Stimulated activated CD4-positive, alpha-beta T cell treated with anti-CD3 and anti-CD28 coated beads, TNF-alpha, amount 100 ng/mL, for 1 hour (primary cell): ENCODE data around the gene ETFBKMT.
"Not testable (repeated sequence)": the region's sequence is repeated elsewhere in the genome, so short reads cannot be mapped to it uniquely, and the experiment has no call there.

Experiments
- DNase-seq, 3 donors: peaks; one replicate each; pipeline ENCODE4 v3.0.0-alpha.2; 2020; ENCODE audit warnings: low read depth in 3 of 3, low spot score in 1 of 3

The ETFBKMT gene

DNA sequence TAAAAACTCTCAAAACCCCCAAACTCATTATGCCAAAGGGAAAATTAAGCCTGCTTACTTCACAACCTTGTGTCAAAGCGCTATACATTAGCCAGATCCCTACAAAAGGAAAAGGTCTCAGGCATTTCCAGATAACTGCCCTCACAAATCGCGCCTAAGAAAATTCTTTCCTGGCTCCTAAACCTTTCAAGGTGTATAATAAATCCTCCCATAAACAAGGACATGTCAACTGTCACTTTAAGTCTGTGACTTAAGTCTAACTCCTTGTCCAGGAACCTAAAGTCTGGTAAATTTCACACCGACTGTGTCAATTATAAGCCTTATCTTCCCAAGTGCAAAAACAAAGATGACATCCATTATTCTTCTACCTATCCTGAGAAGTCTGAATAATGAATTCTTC is 4.3 kb upstream of the ETFBKMT start:
- no peak for DNase-seq

GRCh38 chr12:31655792-31656191 is 3.7 kb upstream of the ETFBKMT start:
- no peak for DNase-seq

DNA sequence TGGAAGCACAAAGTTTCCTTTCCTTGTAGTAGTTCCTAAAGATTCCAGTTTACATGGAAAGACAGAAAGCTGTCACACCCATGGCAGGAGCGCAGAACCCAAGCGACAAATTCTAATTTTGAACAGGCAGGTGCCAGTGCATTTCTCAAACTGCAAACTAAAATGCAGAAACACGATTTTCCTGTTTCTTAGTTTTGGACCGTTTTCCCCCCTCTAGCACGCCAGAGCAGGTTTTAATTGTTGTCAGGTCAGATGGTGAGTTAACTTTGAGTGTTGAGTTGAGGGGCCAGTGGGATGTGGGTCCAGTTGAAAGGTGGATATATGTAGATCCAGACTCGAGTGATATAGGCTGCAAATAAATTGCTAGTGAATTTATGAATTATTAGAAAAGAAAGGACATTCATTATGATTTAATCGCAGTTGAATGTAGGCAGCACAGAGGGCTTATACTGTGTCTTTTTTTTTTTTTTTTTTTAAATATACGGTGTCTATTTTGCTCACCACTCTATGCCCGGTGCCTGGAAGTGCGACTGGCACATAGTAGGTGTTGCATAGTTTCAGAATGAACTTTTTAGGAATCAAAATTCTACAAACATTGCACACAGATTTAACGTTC is 909 bp upstream of the ETFBKMT start:
- no peak for DNase-seq

DNA sequence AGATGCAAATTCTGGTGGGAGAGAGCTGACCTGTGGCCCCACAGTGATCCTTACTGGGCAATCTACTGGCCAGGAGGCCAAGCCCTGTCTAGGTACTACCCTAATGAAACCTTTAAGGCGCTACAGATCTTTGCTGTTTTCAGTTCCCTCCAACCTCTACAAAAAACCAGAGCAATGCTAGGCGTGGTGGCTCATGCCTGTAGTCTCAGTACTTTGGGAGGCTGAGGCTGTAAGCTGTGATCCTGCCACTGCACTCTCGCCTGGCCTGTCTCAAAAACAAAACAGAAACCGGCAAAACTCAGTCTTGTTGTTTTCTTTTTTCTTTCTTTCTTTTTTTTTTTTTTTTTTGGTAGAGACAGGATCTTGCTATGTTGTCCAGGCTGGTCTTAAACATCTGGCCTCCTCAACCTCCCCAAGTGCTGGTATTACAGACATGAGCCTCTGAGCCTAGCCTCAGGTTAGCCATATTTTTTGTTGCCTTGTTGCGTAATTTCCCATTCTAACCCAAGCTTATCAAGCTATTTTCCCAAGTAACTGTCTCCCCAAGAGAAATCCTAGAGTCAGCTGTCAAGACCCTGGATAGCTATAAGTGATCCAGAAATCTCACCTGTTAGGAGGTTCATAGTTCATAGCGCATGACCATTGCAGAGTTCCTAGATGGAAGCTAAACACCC is 2.8 kb downstream of the ETFBKMT start:
- DNase-seq, result no peak

DNA sequence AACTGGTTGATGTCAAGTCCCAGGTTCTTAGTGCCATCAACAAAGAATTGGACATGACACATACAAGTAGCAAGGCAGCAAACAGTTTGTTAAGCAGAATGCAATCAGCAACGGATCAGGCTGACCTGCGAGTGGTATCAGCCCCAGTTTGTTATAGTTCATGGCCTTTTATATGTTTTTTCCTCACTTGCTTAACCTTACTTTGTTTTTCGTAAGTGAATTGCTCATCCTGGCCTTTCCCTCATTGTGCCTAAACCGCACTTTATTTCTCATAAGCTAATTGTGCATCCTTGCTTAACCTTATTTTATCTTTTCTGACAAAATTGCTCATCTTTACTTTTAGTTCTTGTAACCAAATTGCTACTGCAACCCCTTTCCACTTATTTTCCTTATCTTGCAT is 4.1 kb downstream of the ETFBKMT start:
- DNase-seq, result no peak

DNA sequence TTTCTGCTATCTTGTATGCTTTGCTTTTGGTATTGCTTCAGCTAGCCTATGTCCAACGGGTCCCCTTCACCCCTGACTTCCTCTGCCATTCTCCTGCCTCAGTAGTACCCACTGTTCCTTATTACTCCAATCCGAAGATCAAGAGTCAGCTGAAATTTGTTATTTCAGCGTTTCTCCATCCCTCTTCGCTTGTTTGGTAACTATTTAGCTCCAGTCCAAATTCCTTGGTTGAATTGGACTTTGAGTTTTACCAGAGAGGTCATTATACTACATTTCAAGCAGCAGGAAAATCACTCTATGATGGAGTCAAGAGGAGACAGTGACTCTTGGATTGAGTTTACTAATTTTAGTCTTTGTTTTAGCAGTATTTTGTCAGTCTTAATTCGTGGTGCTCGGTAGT is 4.5 kb downstream of the ETFBKMT start:
- no peak for DNase-seq

- DNase-seq, result no peak
These were observed 9.5 kb downstream of the ETFBKMT start for GRCh38 chr12:31669020-31669419.

GRCh38 chr12:31669582-31669981 is 10.1 kb downstream of the ETFBKMT start:
- DNase-seq, result not testable (repeated sequence)

DNA sequence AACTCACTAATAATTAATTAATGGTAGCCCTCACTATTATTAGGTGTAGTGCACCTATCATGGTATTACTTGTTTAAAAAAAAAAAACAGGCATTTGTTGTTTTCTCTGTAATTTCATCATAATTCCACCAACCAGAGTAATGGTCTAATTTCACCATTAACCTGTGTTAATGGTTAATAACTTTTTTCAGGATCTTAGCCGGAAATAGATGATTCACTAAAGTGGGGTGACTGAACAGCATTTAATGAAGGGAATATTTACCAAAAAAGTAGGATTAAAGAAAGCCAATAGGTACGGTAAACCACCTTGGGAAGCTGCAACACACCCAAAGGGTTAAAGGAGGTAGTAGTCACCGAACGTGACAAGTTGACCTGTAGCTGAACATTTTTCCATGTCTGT is 13.0 kb downstream of the ETFBKMT start:
- DNase-seq, result no peak

DNA sequence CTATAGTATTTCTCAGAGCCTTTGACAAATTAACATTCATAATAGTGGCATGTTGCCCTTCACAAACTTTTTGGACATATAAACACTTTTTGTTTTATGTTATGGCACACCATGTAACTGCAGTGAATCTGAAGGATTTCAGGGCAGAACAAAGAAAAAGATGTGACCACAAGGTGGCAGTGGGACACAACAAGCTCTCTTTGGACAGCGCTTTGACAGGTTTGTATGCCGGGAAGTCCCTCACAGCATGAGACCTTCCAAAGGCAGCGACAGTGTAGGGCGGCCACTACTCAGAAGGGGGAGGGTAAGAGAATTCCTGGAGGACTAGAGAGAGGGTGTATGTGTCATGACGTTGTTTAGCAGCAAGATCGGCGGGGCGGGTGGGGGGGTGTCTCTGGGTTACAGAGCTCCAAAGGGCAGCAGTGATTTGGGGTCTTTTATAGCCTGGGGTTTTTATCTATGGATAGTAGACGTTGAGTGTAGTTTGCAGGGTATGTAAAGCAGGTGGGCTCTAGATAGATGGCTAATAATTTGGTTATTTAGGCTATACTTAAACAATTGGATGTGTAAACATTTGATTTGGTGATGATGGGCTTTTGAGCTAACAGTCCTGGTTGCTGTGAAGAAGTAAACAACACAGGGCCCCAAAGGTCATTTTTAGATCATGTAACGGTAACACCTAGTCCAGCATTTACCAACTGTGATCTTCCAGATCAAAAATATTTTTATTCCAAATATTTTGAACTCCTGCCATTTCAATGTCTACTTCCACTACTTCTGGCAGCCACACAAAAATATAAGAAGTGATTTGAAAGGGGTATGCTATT is 22.9 kb downstream of the ETFBKMT start:
- peak; percentile 24 to 41 (median 38) for DNase-seq

DNA sequence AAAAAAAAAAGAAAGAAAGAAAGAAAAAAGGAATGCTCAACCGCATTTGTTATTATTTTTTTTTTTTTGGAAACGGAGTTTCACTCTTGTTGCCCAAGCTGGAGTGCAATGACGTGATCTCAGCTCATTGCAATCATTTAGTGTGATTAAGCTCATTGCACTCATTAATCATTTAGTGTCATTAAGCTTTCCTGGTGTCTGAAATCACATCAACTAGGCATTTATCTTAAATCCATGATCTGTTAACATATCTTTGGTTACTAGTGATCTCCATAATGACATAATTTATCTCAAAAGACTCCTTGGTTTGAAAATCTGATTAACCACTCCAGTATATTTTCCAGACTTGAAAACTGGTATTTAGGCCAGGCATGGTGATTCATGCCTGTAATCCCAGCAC is 26.3 kb downstream of the ETFBKMT start:
- no peak for DNase-seq

DNA sequence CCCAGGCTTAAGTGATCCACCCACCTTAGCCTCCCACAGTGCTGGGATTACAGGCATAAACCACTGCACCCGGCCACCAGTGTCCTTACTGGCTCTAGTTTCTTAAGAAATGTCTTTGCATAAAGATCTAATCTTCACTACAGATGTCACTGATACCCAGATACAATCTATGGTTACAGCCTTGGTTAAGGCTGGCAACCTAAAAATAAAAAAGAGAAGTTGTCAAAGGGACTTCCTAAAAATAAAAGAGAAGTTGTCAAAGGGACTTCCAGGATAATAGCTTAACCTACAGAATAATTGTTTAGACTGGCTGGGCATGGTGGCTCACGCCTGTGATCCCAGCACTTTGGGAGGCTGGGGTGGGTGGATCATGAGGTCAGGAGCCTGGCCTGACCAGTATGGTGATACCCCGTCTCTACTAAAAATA is 27.6 kb downstream of the ETFBKMT start:
- DNase-seq, result no peak

GRCh38 chr12:31689921-31690320 is 30.4 kb downstream of the ETFBKMT start:
- DNase-seq, result not testable (repeated sequence)

GRCh38 chr12:31702047-31702446 is 42.6 kb downstream of the ETFBKMT start:
- DNase-seq, result no peak

- no peak for DNase-seq
These were observed 46.1 kb downstream of the ETFBKMT start for GRCh38 chr12:31705621-31706020.

GRCh38 chr12:31708118-31708517 is 48.6 kb downstream of the ETFBKMT start:
- not testable (repeated sequence) for DNase-seq

DNA sequence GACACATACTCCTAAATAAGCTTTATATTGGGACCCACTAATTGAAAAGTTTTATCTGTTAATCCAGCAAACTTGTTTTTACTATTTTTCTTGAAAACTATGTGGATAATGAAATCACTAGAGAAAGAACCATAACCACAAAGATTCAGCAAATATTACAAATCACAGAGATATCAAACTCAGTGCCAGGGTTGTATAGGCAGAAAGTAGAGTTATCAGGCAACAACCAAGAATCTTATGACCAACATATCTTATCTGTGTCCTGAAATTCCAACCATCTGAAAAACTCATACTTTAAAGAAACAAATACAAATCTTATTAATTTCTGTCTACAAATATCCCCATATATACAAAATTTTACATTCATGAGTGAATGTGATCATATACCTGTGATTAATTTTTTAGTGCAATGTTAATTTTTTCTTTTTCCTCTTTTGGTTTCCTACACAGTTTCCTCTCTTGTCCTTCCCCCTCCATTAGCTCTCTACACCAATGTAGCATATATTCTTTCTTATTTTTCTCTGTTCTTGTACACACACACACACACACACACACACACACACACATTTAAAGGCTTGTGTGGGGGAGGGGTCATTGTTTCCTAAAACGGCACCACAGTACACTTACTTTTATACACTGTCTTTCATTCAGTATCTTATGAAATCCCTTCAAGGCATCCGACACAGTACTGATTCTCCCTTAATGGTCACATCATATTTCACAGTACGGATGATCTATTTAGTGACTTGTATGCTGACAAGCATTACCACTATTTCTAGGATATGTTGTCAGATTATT is 50.7 kb downstream of the ETFBKMT start:
- DNase-seq, result no peak

- DNase-seq, result no peak
These were observed 53.4 kb downstream of the ETFBKMT start for GRCh38 chr12:31712877-31713276.

DNA sequence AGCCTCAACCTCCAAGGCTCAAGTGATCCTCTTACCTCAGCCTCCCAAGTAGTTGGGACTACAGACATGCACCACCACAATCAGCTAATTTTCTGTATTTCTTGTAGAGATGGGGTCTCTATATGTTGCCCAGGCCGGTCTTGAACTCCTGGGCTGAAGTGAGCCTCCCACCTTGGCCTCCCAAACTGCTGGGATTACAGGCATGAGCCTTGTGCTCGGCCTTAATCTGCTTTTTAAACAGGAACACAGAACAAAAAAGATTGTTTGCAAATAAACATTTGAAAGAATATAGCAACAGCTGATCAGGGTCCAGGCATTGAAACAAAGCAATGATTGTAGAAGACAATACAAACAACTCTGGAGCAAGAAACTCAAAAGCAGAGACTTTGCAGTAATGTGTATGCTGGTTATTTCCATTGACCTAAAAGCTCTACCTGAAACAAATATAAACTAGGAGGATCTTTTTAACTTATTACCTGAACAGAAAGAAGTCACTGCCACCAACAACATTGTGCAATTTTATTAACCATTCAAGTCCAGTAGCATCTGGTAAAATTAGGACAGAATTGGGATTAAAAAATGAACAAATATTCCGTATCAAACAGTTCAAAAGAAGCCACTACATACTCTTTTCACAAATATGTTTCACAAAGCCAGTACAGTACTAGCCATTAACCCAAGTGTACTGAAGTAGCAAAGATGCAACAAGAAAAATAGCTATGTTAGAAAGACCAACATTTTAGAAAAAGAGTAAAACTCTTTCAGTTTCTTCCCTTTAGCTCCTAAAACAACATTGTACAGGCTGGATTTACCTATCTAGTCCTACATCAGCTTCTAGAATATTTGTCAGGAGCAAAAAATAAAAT is 55.2 kb downstream of the ETFBKMT start:
- DNase-seq, result no peak

GRCh38 chr12:31715283-31715825 is 55.9 kb downstream of the ETFBKMT start:
- DNase-seq, result no peak
